Activated naive CD8-positive, alpha-beta T cell (primary cell): ENCODE results near the gene NELFCD.

Experiments
- H3K27ac Mint-ChIP-seq: one replicate; pipeline ENCODE4 v1.8.0; 2021; ENCODE audit warnings: mixed read lengths
- H3K27me3 Mint-ChIP-seq: one replicate; pipeline ENCODE4 v1.8.0; 2021; ENCODE audit warnings: mixed read lengths
- H3K36me3 Mint-ChIP-seq: one replicate; pipeline ENCODE4 v1.8.0; 2021; ENCODE audit warnings: mixed read lengths
- H3K4me1 Mint-ChIP-seq: one replicate; pipeline ENCODE4 v1.8.0; 2021; ENCODE audit warnings: low read depth, mixed read lengths
- H3K4me3 Mint-ChIP-seq: one replicate; pipeline ENCODE4 v1.8.0; 2021; ENCODE audit warnings: mild to moderate bottlenecking, mixed read lengths
- H3K9me3 Mint-ChIP-seq: one replicate; pipeline ENCODE4 v1.8.0; 2021; ENCODE audit warnings: low read depth, mixed read lengths

Gene NELFCD

GRCh38 chr20:59043698-59044097 is 62.6 kb downstream of the NELFCD start:
- Mint-ChIP-seq H3K27ac (peak overlapping the region; percentile 91), H3K4me1 (peaks cover 53% of the 10 kb centered on the region), H3K9me3 (no peaks in the 10 kb centered on the region), H3K4me3 (peak overlapping the region; percentile 86), H3K36me3 (peaks cover 12% of the 10 kb centered on the region), H3K27me3 (no peaks in the 10 kb centered on the region)

GRCh38 chr20:59044295-59044694 is 63.2 kb downstream of the NELFCD start:
- no peak overlapping the region for H3K4me3 Mint-ChIP-seq
- no peak overlapping the region for H3K27ac Mint-ChIP-seq
- no peaks in the 10 kb centered on the region for H3K27me3 Mint-ChIP-seq
- H3K4me1 Mint-ChIP-seq: peaks cover 47% of the 10 kb centered on the region
- H3K9me3 Mint-ChIP-seq: no peaks in the 10 kb centered on the region
- peaks cover 12% of the 10 kb centered on the region for H3K36me3 Mint-ChIP-seq
